MCF 10A (cell line): ENCODE data around the gene SLC24A3. TPM values are rescaled to one million over a fixed set of nuclear protein-coding genes. Genes with fewer than 3 reads are reported as not detected.

ENCODE experiments used
- BruUV-seq: library from RNA; stranded (reverse); fragments of 400-500 nt; replicated peaks from 2 replicates; lab custom pipeline; 2021; lab: Mats Ljungman, UMichigan
- CTCF ChIA-PET: fragments of 300-600 bp; sonication (Branson Sonifier 250); formaldehyde crosslinking; extraction: SDS; loops from one replicate; lab custom pipeline; 2021; ENCODE audit warnings: antibody characterized with exemption, inconsistent platforms; lab: Yijun Ruan, JAX
- POLR2A ChIA-PET: fragments of 300-600, 350-650 bp; sonication (Branson Sonifier 250); formaldehyde crosslinking; extraction: SDS; loops from one replicate; lab custom pipeline; 2020; ENCODE audit warnings: antibody characterized with exemption, inconsistent platforms; lab: Yijun Ruan, JAX
- DNase-seq: peaks from one replicate; pipeline ENCODE4 v3.0.0-alpha.2; 2018; ENCODE audit not compliant: unreplicated experiment
- H3K27ac Mint-ChIP-seq: one replicate; pipeline ENCODE4 v1.8.0; 2022; ENCODE audit warnings: mild to moderate bottlenecking, low read depth, mixed read lengths; ENCODE audit not compliant: unreplicated experiment
- H3K27me3 Mint-ChIP-seq: one replicate; pipeline ENCODE4 v1.8.0; 2022; ENCODE audit warnings: mixed read lengths; ENCODE audit not compliant: insufficient read depth, unreplicated experiment
- H3K36me3 Mint-ChIP-seq: one replicate; pipeline ENCODE4 v1.8.0; 2022; ENCODE audit warnings: mild to moderate bottlenecking, moderate library complexity, mixed read lengths; ENCODE audit not compliant: insufficient read depth, unreplicated experiment
- H3K4me1 Mint-ChIP-seq: one replicate; pipeline ENCODE4 v1.8.0; 2022; ENCODE audit warnings: mixed read lengths; ENCODE audit not compliant: insufficient read depth, unreplicated experiment
- H3K4me3 Mint-ChIP-seq: one replicate; pipeline ENCODE4 v1.8.0; 2022; ENCODE audit warnings: mild to moderate bottlenecking, moderate library complexity, mixed read lengths; ENCODE audit not compliant: unreplicated experiment
- H3K9me3 Mint-ChIP-seq: one replicate; pipeline ENCODE4 v1.8.0; 2022; ENCODE audit warnings: mixed read lengths; ENCODE audit not compliant: unreplicated experiment
- CTCF ChIP-seq: fragments of 200-600 bp; IDR thresholded peaks from one replicate; pipeline ENCODE4 v1.8.0; 2022; ENCODE audit warnings: antibody characterized with exemption, mild to moderate bottlenecking; ENCODE audit not compliant: unreplicated experiment
- intact Hi-C: fragments of 100-400 bp; cut with micrococcal nuclease; formaldehyde crosslinking; loops from 2 replicates; pipeline ENCODE4 v1.14.1; 2022
- total RNA-seq: library from RNA; stranded (reverse); gene quantifications from 2 replicates; pipeline ENCODE4 v1.2.3, GENCODE V29; 2022

Gene SLC24A3
- total RNA-seq, 1 experiment from 2014 or later: not detected

- peaks cover 8% of the 10 kb centered on the region for H3K27me3 Mint-ChIP-seq
- H3K4me1 Mint-ChIP-seq: no peaks in the 10 kb centered on the region
- no peak for TF ChIP-seq CTCF
- CTCF ChIA-PET: interaction anchor here (0.5 to 2.3 kb wide), 8 partner anchors 10 to 1507 kb away, joined by 3 to 14 read pairs (median 4); no protein-coding TSS in a partner anchor
- POLR2A ChIA-PET: no interaction called here
- intact Hi-C loops: no loop called here
- peaks cover 22% of the 10 kb centered on the region for H3K9me3 Mint-ChIP-seq
- DNase-seq: no peak
- no TSS peak for BruUV-seq
- no peaks in the 10 kb centered on the region for H3K36me3 Mint-ChIP-seq
- H3K4me3 Mint-ChIP-seq: no peak overlapping the region
- no peak overlapping the region for H3K27ac Mint-ChIP-seq
Measured at GRCh38 chr20:19683188-19683587, 470.7 kb downstream of the SLC24A3 start.

- DNase-seq: no peak
- Mint-ChIP-seq H3K4me3 (no peak overlapping the region), H3K27ac (no peak overlapping the region), H3K9me3 (peaks cover 22% of the 10 kb centered on the region), H3K4me1 (peaks cover 5% of the 10 kb centered on the region), H3K27me3 (peaks cover 8% of the 10 kb centered on the region), H3K36me3 (no peaks in the 10 kb centered on the region)
- CTCF ChIA-PET: interaction anchor here (0.5 to 2.3 kb wide), 7 partner anchors 9 to 1089 kb away, joined by 3 to 14 read pairs (median 4); no protein-coding TSS in a partner anchor
- TF ChIP-seq CTCF: no peak
- BruUV-seq: no TSS peak
- POLR2A ChIA-PET: no interaction called here
- intact Hi-C loops: no loop called here
Measured at GRCh38 chr20:19683822-19684221, 471.4 kb downstream of the SLC24A3 start.

- Mint-ChIP-seq H3K27me3 (peaks cover 8% of the 10 kb centered on the region), H3K36me3 (no peaks in the 10 kb centered on the region), H3K27ac (peak overlapping the region; percentile 17), H3K4me3 (no peak overlapping the region), H3K9me3 (peaks cover 22% of the 10 kb centered on the region), H3K4me1 (peaks cover 17% of the 10 kb centered on the region)
- ChIA-PET CTCF (interaction anchor here (0.6 to 4.5 kb wide), 29 partner anchors 9 to 1274 kb away, joined by 3 to 39 read pairs (median 3); no protein-coding TSS in a partner anchor), POLR2A (interaction anchor here (0.7 to 1.6 kb wide), 4 partner anchors 83 to 289 kb away, joined by 3 read pairs; no protein-coding TSS in a partner anchor)
- intact Hi-C loops: loop anchor here (1.0 to 5.0 kb wide), 8 partner anchors 69 to 329 kb away; partner anchors contain the start of gene NAA20
- TF ChIP-seq CTCF: peak; percentile 62
- DNase-seq: peak; percentile 84
- no TSS peak for BruUV-seq
Measured at GRCh38 chr20:19688031-19688806, 475.8 kb downstream of the SLC24A3 start.

GRCh38 chr20:19690462-19690861 lies 478.0 kb downstream of the SLC24A3 start:
- Mint-ChIP-seq H3K27me3 (no peaks in the 10 kb centered on the region), H3K4me3 (no peak overlapping the region), H3K9me3 (peaks cover 5% of the 10 kb centered on the region), H3K4me1 (peaks cover 17% of the 10 kb centered on the region), H3K36me3 (no peaks in the 10 kb centered on the region), H3K27ac (no peak overlapping the region)
- TF ChIP-seq CTCF: no peak
- ChIA-PET POLR2A (interaction anchor here (0.8 to 2.4 kb wide), 3 partner anchors 46 to 287 kb away, joined by 3 to 6 read pairs (median 4); partner anchors contain the start of gene RIN2), CTCF (interaction anchor here (0.6 to 2.5 kb wide), 19 partner anchors 9 to 342 kb away, joined by 3 to 14 read pairs (median 4); partner anchors contain the start of gene NAA20)
- no TSS peak for BruUV-seq
- intact Hi-C loops: no loop called here
- DNase-seq: no peak
